Pons (tissue), 1 donor: Measurements from ENCODE around the gene LAMC2.
"Not testable (repeated sequence)": the region's sequence is repeated elsewhere in the genome, so short reads cannot be mapped to it uniquely, and the experiment has no call there.

Source experiments
- DNase-seq: peaks from one replicate; pipeline ENCODE4 v3.0.0-alpha.2; 2016; ENCODE audit warnings: low spot score

LAMC2 gene

DNA sequence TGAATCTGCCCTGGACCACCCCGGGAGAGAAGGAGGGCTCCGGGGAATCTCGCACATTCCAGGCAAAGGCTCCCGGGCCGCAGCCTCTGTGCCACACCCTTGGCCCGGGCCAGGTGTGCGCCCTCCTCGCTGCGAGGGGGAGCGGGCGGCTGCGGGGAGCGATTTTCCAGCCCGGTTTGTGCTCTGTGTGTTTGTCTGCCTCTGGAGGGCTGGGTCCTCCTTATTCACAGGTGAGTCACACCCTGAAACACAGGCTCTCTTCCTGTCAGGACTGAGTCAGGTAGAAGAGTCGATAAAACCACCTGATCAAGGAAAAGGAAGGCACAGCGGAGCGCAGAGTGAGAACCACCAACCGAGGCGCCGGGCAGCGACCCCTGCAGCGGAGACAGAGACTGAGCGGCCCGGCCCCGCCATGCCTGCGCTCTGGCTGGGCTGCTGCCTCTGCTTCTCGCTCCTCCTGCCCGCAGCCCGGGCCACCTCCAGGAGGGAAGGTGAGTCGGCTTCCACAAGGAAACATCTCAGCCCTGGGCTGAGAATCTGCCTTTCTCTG lies at the start of gene LAMC2:
Gene LAMC2 (plus strand): TSS at position 324 of the 550 bp plus-strand sequence. CDS start 89 bp downstream, at position 413.
- no peak for DNase-seq

DNA sequence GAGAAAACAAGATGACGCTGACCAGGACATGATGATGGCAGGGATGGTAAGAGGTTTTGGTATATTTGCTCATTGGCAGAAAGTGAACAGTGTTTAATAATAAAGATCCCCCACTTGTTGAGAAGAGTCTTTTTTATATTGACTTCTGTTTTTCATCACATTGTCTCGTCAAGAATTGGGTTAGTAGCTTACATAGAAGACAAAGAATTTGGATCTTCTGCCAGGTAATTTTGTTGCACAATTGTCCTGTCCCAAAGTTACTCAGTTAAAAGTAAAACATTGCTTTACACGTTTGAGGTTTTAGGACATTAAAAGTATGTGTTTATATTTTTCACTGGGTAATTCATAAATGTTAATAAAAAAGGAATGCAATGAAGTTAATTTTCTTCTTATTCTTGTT lies 48.3 kb upstream of the LAMC2 start:
- DNase-seq: no peak

DNA sequence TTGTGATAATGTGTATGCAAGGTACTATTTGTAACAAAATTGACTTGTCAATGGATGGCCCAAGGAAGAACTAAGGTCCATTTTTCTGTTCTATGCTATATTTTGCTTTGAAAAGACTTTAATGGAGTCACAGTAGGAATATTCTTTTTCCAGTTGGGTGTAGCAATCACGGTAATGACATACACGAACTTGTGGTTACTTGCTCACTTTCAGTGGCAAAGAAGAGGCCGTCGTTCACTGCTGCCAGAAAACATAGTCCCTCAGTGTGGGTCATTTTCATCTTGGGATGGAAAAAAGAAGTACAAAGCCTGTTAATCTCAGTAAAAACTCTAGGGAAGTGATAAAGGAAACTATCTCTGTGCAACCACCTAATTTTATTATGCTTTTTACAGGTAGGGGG lies 47.8 kb upstream of the LAMC2 start:
- DNase-seq: no peak

DNA sequence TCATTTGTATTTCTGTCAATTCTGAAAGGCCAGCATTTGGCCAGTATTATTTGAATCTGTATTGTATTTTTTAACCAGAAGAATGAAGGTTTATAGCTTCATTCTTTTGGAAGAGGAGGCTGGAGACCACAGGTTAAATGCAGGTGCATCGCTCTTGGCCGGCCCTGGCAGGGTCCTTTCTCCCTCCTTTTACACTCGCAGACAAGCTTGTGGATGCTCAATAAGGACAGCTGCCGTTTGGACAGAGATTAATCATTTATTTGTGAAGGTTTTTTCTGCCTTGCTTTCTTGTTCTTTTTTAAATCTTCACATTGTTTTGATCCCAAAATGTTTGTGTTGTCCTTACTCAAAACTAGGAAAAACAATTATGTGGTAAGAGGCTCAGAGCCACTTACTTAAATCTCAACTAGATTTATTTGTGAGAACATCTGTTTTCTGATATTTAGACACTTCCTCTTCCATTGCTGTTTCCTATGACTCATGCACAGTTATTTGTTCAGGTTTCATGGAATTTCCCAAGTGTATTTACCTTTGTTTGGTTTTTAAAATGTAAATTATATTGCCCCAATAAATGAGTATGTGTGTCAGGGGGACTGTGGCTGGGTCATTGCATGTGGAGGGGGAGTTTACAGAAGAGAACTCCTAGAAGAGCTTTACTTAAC lies 46.7 kb upstream of the LAMC2 start:
- no peak for DNase-seq

DNA sequence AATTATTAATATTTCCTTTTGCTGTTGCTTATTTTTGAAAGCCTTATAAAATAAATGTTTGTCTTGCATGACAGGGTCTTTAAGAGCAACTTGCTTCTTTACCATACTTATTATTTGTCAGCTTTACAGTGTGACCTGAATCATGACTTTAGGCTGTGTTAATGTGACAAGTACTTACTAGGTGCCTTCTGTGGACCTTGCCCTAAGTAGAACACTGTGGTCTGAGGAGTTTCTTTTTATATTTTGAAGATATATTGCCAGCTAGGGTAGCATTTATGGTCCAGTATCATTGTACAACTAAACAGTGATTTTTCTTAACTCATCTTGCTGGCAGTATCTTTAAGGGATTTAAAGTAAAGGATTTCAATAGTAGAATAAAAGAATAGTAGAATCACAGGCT lies 45.4 kb upstream of the LAMC2 start:
- DNase-seq: no peak

DNA sequence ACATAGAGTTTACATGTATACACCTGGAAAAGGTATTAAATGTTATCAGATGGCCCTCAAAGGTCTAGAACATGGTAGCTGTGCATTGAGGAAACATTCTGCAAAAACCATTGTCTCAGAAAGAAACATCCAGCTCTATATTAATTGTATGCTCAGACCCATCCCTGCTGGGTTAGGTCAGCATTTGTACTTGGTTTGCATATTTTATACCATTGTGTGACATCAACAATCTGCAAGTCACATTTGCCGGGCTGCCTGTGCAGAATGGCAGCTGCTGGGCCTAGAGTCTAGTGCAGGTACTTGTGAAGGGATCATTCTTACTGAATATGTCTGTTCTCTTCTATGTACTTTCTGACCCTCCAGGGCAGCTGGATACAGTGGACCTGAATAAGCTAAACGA lies 43.9 kb upstream of the LAMC2 start:
- no peak for DNase-seq

DNA sequence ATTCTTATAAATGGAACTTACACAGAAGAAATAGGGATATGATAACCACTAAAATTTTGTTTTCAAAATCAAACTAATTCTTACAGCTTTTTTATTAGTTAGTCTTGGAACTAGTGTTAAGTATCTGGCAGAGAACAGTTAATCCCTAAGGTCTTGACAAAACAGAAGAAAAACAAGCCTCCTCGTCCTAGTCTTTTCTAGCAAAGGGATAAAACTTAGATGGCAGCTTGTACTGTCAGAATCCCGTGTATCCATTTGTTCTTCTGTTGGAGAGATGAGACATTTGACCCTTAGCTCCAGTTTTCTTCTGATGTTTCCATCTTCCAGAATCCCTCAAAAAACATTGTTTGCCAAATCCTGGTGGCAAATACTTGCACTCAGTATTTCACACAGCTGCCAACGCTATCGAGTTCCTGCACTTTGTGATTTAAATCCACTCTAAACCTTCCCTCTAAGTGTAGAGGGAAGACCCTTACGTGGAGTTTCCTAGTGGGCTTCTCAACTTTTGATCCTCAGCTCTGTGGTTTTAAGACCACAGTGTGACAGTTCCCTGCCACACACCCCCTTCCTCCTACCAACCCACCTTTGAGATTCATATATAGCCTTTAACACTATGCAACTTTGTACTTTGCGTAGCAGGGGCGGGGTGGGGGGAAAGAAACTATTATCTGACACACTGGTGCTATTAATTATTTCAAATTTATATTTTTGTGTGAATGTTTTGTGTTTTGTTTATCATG lies 42.3 kb upstream of the LAMC2 start:
- no peak for DNase-seq

DNA sequence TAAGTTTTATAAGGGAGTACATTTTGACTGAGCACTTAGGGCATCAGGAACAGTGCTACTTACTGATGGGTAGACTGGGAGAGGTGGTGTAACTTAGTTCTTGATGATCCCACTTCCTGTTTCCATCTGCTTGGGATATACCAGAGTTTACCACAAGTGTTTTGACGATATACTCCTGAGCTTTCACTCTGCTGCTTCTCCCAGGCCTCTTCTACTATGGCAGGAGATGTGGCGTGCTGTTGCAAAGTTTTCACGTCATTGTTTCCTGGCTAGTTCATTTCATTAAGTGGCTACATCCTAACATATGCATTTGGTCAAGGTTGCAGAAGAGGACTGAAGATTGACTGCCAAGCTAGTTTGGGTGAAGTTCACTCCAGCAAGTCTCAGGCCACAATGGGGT lies 41.3 kb upstream of the LAMC2 start:
- DNase-seq: no peak

DNA sequence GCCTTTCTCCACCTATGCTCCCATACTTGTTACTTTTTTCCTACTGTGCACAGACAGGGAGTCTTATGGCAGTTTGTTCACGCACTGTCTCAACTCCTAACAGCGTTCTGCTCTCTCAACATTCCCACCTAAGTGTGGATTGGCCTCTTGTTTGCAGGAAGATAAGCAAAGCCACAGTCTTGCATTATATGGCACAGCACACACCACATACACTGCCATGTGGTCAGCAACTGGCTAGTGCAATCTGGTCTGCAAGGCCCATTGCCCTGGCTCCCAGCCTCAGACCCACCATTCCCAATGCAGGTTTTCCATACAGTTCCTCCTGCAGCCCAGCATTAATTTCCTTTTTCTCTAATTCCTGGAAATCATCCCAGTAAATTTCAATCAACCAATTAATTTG lies 38.3 kb upstream of the LAMC2 start:
- no peak for DNase-seq

DNA sequence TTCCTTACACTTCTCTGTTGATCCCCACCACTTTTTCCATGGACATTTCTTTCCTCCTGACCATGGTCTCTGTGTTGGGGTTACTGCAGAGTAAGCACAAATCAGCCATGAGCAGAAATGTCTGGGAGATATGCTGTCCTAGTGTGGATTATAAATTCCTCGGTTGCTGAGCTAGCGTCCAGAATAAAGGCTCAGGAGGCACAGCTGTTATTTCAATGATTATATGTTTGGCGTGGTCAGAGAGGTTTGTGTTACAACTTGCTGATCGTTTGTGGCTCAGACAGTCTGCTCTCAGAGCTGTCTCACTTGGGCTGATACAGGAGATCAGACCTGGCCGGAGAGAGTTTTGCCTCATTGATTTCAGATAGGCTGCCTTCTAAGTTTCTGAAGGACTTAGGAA lies 37.5 kb upstream of the LAMC2 start:
- no peak for DNase-seq

DNA sequence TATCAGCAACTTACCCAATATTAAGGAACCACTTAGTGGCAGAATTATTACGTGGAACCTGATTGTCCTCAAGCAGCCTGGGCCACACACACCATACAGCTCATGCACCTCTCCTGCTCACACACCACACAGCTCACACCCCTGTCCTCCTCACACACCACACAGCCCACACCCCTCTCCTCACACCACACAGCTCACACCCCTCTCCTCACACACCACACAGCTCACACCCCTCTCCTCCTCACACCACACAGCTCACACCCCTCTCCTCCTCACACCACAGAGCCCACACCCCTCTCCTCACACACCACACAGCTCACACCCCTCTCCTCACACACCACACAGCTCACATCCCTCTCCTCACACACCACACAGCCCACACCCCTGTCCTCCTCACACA lies 36.8 kb upstream of the LAMC2 start:
- DNase-seq: no peak

DNA sequence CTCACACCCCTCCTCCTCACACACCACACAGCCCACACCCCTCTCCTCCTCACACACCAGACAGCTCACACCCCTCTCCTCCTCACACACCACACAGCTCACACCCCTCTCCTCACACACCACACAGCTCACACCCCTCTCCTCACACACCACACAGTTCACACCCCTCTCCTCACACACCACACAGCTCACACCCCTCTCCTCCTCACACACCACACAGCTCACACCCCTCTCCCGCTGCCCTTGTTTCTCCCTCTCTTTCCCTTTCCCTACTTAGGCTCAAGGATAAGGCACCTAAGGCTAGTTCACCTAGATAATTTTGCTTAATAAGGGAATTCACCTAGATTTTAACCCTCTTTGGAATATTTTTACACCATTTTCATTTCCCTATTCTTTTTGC lies 36.0 kb upstream of the LAMC2 start:
- not testable (repeated sequence) for DNase-seq

DNA sequence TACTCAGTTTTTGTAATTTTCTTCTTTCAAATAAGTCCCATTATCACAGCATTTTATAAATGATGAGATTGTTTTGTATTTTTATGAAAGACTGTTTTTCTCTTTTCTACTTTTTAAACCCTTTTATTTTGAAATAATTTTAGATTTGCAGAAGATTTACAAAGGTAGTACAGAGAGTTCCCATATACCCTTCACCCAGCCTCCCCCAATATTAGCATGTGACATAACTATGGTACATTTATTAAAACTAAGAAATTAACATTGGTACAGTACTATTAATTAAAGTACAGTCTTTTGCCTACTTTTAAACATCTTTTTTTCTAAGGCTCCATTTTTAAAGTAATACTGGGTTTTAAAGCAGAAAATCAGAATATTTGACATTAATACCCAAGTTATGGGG lies 35.6 kb upstream of the LAMC2 start:
- no peak for DNase-seq

DNA sequence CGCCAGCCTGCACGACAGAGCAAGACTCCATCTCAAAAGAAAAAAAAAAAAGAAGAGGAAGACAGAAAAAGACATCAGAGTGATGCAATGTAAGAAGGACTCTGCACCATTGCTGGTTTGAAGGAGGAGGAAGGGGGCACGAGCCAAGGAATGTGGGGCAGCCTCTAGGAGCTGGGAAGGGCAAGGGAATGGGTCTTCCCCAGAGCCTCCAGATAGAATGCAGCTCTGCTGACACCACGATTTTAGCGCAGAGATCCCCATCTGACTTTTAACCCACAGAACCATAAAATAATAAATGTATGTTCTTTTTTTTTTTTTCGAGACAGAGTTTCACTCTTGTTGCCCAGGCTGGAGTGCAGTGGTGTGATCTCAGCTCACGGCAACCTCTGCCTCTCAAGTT lies 33.9 kb upstream of the LAMC2 start:
- DNase-seq: no peak

DNA sequence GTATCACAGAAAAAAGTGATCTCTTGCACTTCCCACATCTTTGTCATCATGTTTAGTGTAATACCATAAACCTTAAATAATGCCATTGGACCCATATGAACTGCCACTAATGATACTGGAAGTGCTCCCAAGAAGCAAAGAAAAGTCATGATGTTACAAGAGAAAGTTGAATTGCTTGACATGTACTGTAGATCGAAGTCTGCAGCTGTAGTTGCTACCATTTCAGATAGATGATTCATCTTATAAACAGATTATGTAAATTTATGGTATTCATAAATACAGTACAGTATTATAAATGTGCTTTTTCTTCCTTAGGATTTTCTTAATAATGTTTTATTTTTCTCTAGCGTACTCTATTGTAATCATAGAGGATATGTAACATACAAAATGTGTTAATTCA lies 30.1 kb upstream of the LAMC2 start:
- DNase-seq: no peak

DNA sequence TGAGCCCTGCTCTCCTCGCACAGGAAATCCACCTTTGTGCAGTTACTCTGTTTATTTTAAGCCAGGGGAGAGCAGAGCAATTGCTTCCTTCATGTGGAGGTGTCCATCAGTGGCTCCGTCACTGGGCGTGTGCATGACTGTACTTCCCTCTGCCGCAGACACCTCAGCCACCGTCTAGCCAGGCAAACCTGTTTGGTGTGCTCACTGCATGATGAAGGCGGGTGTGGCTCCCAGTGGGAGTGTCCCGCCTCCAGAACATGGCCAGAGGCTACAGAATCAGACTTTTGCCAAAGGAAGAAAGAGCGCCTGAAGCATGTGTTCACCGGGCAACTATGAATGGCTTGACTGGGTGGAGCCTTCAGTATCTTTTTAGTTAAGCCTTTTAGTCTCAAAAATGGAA lies 26.1 kb upstream of the LAMC2 start:
- no peak for DNase-seq

DNA sequence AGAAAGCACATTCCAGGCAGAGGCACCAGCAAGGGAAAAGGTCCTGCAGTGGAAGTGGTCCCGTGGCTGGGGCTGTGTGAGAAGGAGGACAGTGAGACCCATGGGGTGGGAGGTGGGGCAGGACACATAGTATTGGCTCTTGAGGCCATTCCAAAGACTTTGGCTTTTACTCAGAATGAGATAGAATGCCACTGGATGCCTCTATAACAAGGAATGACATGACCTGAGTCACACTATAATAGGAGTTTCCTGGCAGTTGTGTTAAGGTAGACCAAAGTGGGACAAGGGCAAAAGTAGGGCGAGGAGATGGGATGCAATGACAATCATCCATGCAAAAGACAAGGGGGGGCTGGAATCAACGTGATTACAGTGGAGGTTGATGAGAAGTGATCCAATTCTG lies 24.7 kb upstream of the LAMC2 start:
- DNase-seq: no peak

DNA sequence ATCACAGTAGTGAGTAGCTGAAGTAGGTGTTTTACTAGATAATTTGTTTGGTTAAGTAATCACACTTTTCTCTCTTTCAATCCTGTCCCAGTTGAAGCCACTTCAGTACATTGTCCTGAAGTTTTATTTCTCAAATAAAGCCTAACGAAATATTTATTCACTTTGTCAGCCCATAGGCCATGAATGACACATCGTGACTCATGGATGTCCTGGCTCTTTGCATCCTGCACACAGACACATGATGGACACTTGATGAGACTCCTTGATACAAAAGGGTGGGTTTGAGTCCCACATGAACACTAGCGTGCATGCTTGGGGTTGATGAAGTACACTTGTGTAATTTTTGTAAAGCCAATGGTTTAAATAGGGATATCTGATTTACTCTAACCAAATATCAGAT lies 22.7 kb upstream of the LAMC2 start:
- no peak for DNase-seq

DNA sequence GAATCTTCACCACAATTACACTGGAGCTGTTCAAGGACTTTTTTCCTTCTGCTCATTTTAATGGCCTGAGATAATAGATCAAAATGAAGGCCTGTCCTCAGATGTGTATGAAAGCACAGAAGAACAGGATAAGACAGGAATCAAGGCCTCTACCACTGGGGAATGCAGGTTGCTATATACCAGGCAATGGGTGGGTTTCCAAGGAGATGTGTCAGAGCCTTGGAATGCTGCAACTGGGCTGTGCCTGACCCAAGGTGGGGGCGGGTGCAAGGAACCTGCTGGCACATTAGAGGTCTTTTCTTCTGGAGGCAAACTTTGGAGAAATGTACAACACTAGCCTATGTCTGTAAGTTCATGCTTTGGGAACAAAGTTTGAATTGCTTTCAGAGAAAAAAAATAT lies 21.7 kb upstream of the LAMC2 start:
- no peak for DNase-seq

DNA sequence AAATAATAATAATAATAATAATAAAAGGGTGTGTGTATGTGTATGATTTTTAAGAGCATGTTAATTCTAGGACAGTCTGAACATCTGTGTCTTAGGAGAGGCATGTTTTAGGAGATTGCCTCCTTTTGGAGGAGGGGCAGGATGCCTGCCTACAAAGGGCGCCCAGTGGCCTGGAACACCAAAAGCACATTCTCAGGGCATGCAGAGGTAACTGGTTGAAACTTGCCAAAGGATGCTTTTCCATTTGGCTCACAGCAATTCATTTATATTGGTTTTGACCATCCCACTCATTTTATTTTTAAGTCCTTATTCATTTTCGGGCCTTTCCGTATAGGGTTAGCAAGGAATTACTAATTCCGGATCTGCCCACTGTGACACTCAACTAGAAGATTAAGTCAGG lies 21.1 kb upstream of the LAMC2 start:
- DNase-seq: no peak

DNA sequence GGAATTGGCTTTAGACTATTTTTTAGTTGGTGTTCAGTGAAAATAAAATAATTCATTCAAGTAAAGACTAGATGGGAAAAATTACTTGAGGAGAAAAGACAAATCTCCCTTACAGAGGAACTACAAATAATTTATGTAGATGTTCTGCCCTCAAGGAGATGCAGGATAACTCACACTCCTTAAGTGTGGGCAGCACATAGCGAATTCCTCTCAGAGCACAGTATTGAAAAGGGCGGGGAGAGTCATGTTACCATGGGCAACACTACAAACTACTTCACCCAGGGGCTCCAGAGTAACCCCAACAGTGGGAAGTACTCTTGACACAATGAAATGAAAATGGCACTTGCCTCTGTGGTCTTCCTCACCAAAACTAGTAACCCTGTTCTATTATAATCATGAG lies 20.6 kb upstream of the LAMC2 start:
- DNase-seq: no peak

DNA sequence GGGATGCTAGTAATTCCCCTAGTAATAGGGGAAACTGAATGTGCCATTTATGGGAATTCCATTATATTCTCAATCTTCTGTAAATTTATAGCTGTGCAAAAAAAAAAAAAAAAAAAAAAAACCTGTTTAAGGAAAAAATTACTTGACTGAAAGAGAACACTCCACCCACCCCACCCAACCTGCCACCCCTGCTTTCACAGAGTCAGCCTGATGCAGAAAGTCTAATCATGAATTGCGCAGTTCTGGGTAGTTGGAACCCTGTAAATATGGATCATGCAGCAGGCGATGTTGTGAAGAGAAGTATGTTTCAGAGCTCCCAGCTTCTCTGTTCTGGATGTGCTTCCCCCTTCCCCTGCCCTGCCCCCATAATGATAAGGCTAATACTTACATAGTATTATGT lies 19.6 kb upstream of the LAMC2 start:
- DNase-seq: no peak

DNA sequence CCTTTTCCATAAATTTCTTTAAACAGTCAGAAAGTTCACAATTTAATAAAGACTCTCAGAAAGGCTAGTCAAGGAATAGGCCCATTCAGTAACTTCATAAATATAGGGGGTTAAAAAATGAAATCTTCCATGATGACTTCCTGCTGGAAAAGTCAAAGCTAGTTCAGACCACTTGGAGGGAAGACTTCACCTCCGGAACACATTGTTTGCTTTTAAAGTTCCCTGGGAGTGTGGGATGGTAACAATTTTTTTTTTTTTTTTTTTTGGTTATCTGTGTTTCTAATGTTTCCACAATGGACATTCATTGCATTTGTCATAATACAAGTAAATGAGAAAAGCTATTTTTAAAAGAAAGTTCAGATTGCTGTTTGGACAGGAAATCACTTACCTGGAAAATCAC lies 18.4 kb upstream of the LAMC2 start:
- no peak for DNase-seq

DNA sequence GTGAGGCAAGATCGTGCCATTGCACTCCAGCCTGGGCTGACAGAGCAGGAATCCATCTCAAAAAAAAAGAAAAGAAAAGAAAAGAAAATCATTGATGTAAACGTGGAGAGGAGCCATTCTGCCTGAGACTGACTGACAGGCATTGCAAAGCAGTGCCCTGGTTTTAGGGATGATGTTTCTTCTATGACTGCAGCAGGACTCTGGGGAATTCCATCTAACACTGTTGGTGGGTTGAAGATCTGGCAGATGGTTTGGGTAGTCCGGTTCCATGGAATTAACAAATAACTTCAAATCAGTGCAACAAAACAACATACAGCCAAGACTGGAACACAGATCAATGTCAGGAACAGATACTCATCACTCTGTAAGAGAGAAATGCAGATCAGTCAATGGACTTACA lies 17.8 kb upstream of the LAMC2 start:
- DNase-seq: no peak
